ENCODE measurements around the gene TXNDC15.
"Not testable (repeated sequence)": the region's sequence is repeated elsewhere in the genome, so short reads cannot be mapped to it uniquely, and the experiment has no call there.

DNA sequence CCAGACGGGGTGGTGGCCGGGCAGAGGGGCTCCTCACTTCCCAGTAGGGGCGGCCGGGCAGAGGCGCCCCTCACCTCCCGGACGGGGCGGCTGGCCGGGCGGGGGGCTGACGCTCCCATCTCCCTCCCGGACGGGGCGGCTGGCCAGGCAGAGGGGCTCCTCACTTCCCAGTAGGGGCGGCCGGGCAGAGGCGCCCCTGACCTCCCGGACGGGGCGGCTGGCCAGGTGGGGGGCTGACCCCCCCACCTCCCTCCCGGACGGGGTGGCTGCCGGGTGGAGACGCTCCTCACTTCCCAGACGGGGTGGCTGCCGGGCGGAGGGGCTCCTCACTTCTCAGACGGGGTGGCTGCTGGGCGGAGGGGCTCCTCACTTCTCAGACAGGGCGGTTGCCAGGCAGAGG, 7.5 kb downstream of the TXNDC15 start:
- TF ChIP-seq, protein P1, sequence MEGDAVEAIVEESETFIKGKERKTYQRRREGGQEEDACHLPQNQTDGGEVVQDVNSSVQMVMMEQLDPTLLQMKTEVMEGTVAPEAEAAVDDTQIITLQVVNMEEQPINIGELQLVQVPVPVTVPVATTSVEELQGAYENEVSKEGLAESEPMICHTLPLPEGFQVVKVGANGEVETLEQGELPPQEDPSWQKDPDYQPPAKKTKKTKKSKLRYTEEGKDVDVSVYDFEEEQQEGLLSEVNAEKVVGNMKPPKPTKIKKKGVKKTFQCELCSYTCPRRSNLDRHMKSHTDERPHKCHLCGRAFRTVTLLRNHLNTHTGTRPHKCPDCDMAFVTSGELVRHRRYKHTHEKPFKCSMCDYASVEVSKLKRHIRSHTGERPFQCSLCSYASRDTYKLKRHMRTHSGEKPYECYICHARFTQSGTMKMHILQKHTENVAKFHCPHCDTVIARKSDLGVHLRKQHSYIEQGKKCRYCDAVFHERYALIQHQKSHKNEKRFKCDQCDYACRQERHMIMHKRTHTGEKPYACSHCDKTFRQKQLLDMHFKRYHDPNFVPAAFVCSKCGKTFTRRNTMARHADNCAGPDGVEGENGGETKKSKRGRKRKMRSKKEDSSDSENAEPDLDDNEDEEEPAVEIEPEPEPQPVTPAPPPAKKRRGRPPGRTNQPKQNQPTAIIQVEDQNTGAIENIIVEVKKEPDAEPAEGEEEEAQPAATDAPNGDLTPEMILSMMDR (IDR thresholded peaks at IDR 0.05): not testable (repeated sequence)
- TF ChIP-seq POLR2A (IDR thresholded peaks at IDR 0.05): not testable (repeated sequence)

Measured in adrenal gland (tissue), 5 donors.